ENCODE results near the gene RAD51AP1.
A peak's percentile ranks its signal among the peaks of the same experiment; 100 is the strongest.

The RAD51AP1 gene

DNA sequence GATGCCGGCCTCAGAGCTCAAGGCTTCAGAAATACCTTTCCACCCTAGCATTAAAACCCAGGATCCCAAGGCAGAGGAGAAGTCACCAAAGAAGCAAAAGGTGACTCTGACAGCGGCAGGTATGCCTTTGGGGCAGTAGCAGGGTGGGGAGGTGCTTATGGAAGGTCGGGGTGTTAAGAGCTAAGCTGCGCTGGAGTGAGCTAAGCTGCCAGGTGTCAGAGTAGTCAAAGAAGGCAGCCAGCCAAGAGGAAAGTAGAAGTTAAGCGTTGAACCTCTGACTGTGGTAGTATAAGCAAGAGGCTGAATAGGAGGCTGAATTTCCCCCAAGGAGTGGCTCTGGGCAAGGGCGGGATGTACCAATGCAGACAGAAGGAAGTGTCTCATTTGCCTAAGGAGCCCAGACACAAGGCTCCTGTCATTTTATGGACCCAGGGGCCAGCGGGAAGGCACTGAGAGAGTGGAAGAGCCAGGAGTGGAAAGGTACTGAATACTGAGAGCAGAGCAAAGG, 52.5 kb downstream of the RAD51AP1 start:
- DNase-seq, result no peak

DNA sequence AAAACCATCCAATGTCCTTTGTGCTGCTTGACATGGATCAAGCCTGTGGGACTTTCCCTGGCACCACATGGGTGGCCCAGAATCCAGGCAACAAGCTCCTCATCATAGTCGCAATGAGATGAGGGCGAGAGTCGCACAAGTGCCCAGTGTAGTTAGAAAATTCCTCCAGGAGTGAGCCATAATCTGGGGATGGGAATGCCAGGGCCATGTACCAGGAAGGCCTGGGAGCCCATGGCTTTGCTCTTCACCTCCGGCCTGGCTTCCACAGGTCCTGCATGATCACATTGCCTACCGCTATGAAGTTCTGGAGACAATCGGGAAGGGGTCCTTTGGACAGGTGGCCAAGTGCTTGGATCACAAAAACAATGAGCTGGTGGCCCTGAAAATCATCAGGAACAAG, 57.2 kb downstream of the RAD51AP1 start:
- DNase-seq, result no peak

DNA sequence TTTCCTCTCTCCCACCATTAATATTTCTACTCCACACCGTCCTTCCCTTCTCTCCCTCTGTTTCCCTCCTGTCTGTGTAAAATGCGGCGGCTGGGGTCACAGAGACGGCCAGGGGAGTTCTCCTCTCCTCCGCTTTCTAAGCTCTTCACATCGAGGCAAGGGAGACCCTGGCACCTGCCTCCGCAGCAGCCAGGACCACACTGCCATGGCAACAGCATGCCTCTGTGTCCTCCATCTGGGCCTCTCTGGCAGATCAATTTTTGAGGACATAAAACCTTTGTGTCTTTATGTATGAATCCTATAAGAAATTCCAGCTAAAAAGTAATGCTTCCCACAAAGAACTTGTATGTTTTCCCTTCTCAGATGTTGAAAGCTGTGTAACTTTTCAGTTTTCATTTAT, 64.7 kb downstream of the RAD51AP1 start:
- DNase-seq, result no peak

DNA sequence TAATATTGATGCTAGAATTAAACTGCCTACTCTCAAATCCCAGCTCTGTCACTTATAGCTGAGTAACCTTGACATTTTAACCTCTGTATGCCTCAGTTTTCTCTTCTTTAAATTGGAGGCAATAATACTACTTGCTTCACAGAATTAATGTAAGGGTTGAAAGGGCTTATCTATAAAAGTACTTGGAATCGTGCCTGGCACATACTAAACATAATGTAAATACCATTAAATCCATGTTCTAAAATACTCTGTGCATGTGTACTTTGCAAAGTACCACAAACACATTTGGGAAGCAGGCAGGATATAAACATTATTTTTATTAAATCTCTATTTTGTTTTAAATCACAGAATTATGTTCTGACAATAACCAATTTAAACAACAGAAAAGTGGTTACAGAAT, 65.3 kb downstream of the RAD51AP1 start:
- no peak for DNase-seq

DNA sequence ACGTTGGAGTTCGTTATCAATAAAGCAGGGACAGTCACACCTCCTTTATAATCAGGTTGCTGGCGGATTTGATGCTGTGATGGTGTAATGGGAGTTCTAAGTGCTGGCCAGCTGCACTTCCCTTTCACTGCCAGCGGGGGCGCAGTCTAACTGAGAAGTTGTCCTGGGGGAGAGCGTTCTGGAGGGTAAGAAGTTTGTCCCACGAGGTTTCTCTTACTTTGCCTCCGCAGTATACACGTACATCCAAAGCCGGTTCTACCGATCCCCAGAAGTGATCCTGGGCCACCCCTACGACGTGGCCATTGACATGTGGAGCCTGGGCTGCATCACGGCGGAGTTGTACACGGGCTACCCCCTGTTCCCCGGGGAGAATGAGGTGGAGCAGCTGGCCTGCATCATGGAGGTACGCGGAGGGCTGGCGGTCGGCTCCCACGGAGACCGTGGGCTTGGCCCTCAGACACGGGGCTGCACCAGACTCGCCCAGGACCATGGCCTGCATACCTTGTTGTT, 66.0 kb downstream of the RAD51AP1 start:
- DNase-seq, result peak; percentile 87 to 94 (median 91)

DNA sequence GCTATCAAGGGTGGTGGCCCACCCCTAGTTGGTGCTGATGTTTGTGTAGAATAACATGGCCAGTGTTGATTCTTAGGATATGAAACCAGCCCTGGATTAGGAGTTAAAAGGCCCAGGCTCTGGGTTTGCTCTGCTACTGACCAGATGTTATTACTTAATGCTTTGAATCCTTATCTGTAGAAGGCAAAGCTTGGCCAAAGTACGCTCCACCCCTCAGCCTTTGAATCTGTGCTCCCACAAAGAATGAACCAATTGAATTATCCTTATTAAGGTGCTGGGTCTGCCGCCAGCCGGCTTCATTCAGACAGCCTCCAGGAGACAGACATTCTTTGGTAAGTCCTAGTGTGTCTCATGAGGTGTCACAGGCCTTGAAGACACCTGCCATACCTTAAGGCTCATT, 68.4 kb downstream of the RAD51AP1 start:
- DNase-seq, result no peak

DNA sequence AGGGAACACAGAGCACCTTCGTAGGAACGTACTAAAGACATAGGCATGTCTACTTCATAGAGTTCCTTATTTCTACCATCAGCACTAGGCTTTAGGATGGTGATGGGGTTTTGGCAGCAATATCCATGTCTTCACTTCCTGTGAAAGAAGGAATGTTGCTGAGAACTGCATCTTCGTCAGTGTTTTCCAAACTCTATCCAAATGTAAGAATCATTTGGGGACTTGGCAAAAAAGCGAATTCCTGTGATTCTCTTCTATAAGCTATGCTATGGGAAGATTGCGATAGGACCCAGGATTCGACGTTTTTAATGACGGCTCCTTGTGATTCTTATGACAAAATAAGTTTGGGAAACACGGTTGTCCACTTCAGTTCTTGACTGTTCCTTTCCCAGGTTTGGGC, 70.4 kb downstream of the RAD51AP1 start:
- no peak for DNase-seq
